ENCODE measurements around the gene SDC1.

The SDC1 gene

GRCh38 chr2:20183373-20183772, 41.6 kb downstream of the SDC1 start:
- no peak for DNase-seq (ENCODE audit: low read depth)

GRCh38 chr2:20182241-20182931, 42.5 kb downstream of the SDC1 start:
- no peak for DNase-seq (ENCODE audit: low read depth)

GRCh38 chr2:20181761-20182160, 43.2 kb downstream of the SDC1 start:
- no peak for DNase-seq (ENCODE audit: low read depth)

- DNase-seq (ENCODE audit: low read depth) = no peak
Measured at GRCh38 chr2:20180676-20181648, 44.0 kb downstream of the SDC1 start.

GRCh38 chr2:20179755-20180594, 45.0 kb downstream of the SDC1 start:
- DNase-seq (ENCODE audit: low read depth) = no peak

GRCh38 chr2:20179466-20179754, 45.5 kb downstream of the SDC1 start:
- DNase-seq (ENCODE audit: low read depth) = no peak

- no peak for DNase-seq (ENCODE audit: low read depth)
Measured at GRCh38 chr2:20178666-20179465, 46.1 kb downstream of the SDC1 start.

GRCh38 chr2:20178249-20178607, 46.7 kb downstream of the SDC1 start:
- DNase-seq (ENCODE audit: low read depth) = no peak

- DNase-seq (ENCODE audit: low read depth) = no peak
Measured at GRCh38 chr2:20177556-20178248, 47.2 kb downstream of the SDC1 start.

GRCh38 chr2:20176760-20177159, 48.2 kb downstream of the SDC1 start:
- no peak for DNase-seq (ENCODE audit: low read depth)

GRCh38 chr2:20175931-20176330, 49.0 kb downstream of the SDC1 start:
- no peak for DNase-seq (ENCODE audit: low read depth)

GRCh38 chr2:20175267-20175666, 49.7 kb downstream of the SDC1 start:
- no peak for DNase-seq (ENCODE audit: low read depth)

GRCh38 chr2:20174410-20174809, 50.5 kb downstream of the SDC1 start:
- no peak for DNase-seq (ENCODE audit: low read depth)

GRCh38 chr2:20173496-20174402, 51.2 kb downstream of the SDC1 start:
- no peak for DNase-seq (ENCODE audit: low read depth)

- DNase-seq (ENCODE audit: low read depth) = no peak
Measured at GRCh38 chr2:20173064-20173463, 51.9 kb downstream of the SDC1 start.

- no peak for DNase-seq (ENCODE audit: low read depth)
Measured at GRCh38 chr2:20172273-20173055, 52.5 kb downstream of the SDC1 start.

- no peak for DNase-seq (ENCODE audit: low read depth)
Measured at GRCh38 chr2:20171445-20171977, 53.4 kb downstream of the SDC1 start.

- DNase-seq (ENCODE audit: low read depth) = no peak
Measured at GRCh38 chr2:20170704-20171250, 54.2 kb downstream of the SDC1 start.

Data from amniotic epithelial cell (primary cell).